ENCODE measurements around the gene SMIM26. TPM values are rescaled to one million over a fixed set of nuclear protein-coding genes. Genes with fewer than 3 reads are reported as not detected.

The SMIM26 gene
- total RNA-seq, 1 donor from 2014 or later = 35.7 TPM

DNA sequence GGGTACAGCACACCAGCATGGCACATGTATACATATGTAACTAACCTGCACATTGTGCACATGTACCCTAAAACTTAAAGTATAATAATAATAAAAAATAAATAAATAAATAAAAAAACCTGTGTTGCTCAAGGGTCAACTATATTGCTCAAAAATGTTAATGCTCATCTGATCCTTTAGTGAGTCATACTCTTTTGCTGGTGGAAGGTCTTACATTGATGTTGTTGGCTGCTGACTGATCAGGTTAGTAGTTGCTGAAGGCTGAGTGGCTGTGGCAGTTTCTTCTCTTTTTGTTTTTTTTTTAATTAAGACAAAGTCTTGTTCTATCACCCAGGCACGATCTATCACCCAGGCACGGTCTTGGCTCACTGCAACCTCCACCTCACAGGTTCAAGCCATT lies 29.6 kb upstream of the SMIM26 start:
- Mint-ChIP-seq H3K9me3 (ENCODE audit: unreplicated experiment) (peaks cover 5% of the 10 kb centered on the region), H3K36me3 (ENCODE audit: unreplicated experiment) (peaks cover 5% of the 10 kb centered on the region), H3K4me3 (ENCODE audit: unreplicated experiment) (no peak overlapping the region), H3K27ac (ENCODE audit: unreplicated experiment) (no peak overlapping the region), H3K27me3 (ENCODE audit: unreplicated experiment) (peaks cover 2% of the 10 kb centered on the region), H3K4me1 (ENCODE audit: low read depth, unreplicated experiment) (no peaks in the 10 kb centered on the region)
- no peak for DNase-seq
- TF ChIP-seq, protein P1, sequence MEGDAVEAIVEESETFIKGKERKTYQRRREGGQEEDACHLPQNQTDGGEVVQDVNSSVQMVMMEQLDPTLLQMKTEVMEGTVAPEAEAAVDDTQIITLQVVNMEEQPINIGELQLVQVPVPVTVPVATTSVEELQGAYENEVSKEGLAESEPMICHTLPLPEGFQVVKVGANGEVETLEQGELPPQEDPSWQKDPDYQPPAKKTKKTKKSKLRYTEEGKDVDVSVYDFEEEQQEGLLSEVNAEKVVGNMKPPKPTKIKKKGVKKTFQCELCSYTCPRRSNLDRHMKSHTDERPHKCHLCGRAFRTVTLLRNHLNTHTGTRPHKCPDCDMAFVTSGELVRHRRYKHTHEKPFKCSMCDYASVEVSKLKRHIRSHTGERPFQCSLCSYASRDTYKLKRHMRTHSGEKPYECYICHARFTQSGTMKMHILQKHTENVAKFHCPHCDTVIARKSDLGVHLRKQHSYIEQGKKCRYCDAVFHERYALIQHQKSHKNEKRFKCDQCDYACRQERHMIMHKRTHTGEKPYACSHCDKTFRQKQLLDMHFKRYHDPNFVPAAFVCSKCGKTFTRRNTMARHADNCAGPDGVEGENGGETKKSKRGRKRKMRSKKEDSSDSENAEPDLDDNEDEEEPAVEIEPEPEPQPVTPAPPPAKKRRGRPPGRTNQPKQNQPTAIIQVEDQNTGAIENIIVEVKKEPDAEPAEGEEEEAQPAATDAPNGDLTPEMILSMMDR (IDR thresholded peaks at IDR 0.05; ENCODE audit: partially characterized antibody, unreplicated experiment) = no peak

DNA sequence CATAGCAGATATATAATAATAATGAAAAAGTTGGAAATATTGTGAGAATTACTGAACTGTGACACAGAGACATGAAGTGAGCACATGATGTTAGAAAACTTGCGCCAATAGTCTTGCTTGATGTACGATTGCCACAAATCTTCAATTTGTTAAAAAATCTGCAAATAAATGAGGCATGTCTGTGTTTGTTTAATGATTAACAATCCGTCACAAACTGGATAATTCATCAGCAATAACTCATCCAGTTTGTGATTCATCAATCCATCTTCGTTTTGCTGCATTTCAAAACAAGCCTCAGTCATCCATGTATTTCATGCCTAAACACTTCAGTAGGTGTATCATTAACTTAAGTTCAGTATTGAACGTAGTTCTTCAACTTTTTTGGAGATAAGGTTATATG lies 25.5 kb upstream of the SMIM26 start:
- no peak for DNase-seq
- H3K9me3 Mint-ChIP-seq (ENCODE audit: unreplicated experiment) = peaks cover 5% of the 10 kb centered on the region
- no peaks in the 10 kb centered on the region for H3K4me1 Mint-ChIP-seq (ENCODE audit: low read depth, unreplicated experiment)
- H3K27me3 Mint-ChIP-seq (ENCODE audit: unreplicated experiment) = peaks cover 2% of the 10 kb centered on the region
- no peak overlapping the region for H3K27ac Mint-ChIP-seq (ENCODE audit: unreplicated experiment)
- no peak overlapping the region for H3K4me3 Mint-ChIP-seq (ENCODE audit: unreplicated experiment)
- peaks cover 5% of the 10 kb centered on the region for H3K36me3 Mint-ChIP-seq (ENCODE audit: unreplicated experiment)
- TF ChIP-seq, protein P1 (IDR thresholded peaks at IDR 0.05; ENCODE audit: partially characterized antibody, unreplicated experiment) = no peak

DNA sequence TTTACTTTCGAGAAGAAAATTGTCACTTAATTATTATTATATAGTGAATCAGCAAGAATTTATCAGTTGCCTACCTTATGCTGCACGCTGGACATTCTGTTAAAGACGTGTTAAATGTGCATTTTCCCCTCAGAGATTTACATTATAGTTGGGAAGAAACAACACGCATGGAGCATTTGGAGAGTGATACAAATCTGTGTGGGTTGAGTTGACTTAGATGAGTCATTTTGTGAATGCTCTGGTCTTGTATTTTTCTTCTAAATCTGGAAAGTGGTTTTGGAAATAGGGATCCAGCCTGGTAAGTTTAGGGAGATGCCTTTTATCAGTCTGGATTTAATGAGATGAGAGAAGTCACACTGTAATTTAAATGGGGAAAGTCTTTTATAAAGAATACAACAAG lies 24.0 kb upstream of the SMIM26 start:
- no peaks in the 10 kb centered on the region for H3K27me3 Mint-ChIP-seq (ENCODE audit: unreplicated experiment)
- H3K9me3 Mint-ChIP-seq (ENCODE audit: unreplicated experiment) = peaks cover 3% of the 10 kb centered on the region
- DNase-seq = no peak
- peaks cover 5% of the 10 kb centered on the region for H3K36me3 Mint-ChIP-seq (ENCODE audit: unreplicated experiment)
- no peak overlapping the region for H3K4me3 Mint-ChIP-seq (ENCODE audit: unreplicated experiment)
- H3K4me1 Mint-ChIP-seq (ENCODE audit: low read depth, unreplicated experiment) = no peaks in the 10 kb centered on the region
- TF ChIP-seq, protein P1 (IDR thresholded peaks at IDR 0.05; ENCODE audit: partially characterized antibody, unreplicated experiment) = no peak
- no peak overlapping the region for H3K27ac Mint-ChIP-seq (ENCODE audit: unreplicated experiment)

DNA sequence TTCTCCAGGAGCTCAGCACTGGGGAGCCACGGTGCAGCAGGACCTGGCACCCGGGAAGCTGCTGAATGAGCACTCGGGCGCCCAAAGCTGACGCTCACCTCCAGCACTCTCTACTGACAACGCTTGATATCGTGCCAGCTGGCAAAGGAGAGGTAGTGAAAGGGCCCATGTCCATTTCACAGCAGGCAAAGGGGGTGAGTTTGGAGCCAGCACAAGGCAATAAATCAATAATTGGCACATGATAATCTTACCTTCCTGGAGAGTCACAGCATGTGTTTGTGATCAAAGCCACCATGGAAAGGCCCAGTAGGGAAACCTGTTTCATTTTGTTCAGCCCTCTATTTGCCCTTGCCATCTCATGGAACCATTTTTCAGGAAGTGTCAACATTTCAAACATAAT lies 23.3 kb upstream of the SMIM26 start:
- DNase-seq = no peak
- Mint-ChIP-seq H3K9me3 (ENCODE audit: unreplicated experiment) (peaks cover 3% of the 10 kb centered on the region), H3K4me1 (ENCODE audit: low read depth, unreplicated experiment) (no peaks in the 10 kb centered on the region), H3K36me3 (ENCODE audit: unreplicated experiment) (peaks cover 5% of the 10 kb centered on the region), H3K27ac (ENCODE audit: unreplicated experiment) (no peak overlapping the region), H3K27me3 (ENCODE audit: unreplicated experiment) (no peaks in the 10 kb centered on the region), H3K4me3 (ENCODE audit: unreplicated experiment) (no peak overlapping the region)
- TF ChIP-seq, protein P1 (IDR thresholded peaks at IDR 0.05; ENCODE audit: partially characterized antibody, unreplicated experiment) = no peak

DNA sequence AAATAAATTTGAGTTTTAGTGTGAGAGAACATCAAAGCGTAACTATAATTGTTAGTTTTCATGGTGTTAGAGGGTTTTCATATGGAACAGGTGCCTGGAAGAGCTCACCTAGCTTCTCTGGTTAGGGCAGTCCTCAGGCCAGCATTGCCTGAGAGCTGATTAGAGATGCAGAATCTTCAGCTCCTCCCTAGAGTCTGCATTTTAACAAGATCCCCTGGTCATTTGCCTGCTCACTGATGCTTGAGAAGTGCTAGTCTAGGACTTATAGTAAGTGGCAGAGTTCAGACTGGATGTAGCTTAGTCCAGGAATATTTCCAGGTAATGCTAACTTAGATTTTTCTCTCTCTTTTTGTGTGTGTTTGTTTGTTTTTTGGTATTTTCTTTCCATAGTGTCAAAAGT lies 21.7 kb upstream of the SMIM26 start:
- Mint-ChIP-seq H3K36me3 (ENCODE audit: unreplicated experiment) (no peaks in the 10 kb centered on the region), H3K4me1 (ENCODE audit: low read depth, unreplicated experiment) (no peaks in the 10 kb centered on the region), H3K27ac (ENCODE audit: unreplicated experiment) (no peak overlapping the region), H3K4me3 (ENCODE audit: unreplicated experiment) (no peak overlapping the region), H3K9me3 (ENCODE audit: unreplicated experiment) (no peaks in the 10 kb centered on the region), H3K27me3 (ENCODE audit: unreplicated experiment) (no peaks in the 10 kb centered on the region)
- no peak for DNase-seq
- TF ChIP-seq, protein P1 (IDR thresholded peaks at IDR 0.05; ENCODE audit: partially characterized antibody, unreplicated experiment) = no peak
